NCI-H146 (cell line): ENCODE data around the gene GSTT2.
"Not testable (repeated sequence)": the region's sequence is repeated elsewhere in the genome, so short reads cannot be mapped to it uniquely, and the experiment has no call there.

Source experiments
- DNase-seq: peaks from one replicate; lab custom pipeline; 2025; lab: John Stamatoyannopoulos, UW

GSTT2 gene

GRCh38 chr22:23974345-23974744, 5.6 kb upstream of the GSTT2 start, which contains the start of gene DDT:
TSS of gene DDT (minus strand) at chr22:23974441. CDS start at chr22:23974414, 27 bp downstream.
- DNase-seq, result not testable (repeated sequence)

GRCh38 chr22:23974836-23975352, 5.0 kb upstream of the GSTT2 start:
- DNase-seq, result not testable (repeated sequence)

GRCh38 chr22:23977304-23977703, 2.6 kb upstream of the GSTT2 start:
- not testable (repeated sequence) for DNase-seq

GRCh38 chr22:23980567-23980966, 633 bp downstream of the GSTT2 start:
- DNase-seq, result not testable (repeated sequence)

- peak; percentile 15 for DNase-seq
Measured at GRCh38 chr22:23984430-23984829, 4.5 kb downstream of the GSTT2 start.

- not testable (repeated sequence) for DNase-seq
Measured at GRCh38 chr22:23986089-23986488, 6.2 kb downstream of the GSTT2 start.

GRCh38 chr22:23986538-23987178, 6.7 kb downstream of the GSTT2 start:
- DNase-seq, result not testable (repeated sequence)

DNA sequence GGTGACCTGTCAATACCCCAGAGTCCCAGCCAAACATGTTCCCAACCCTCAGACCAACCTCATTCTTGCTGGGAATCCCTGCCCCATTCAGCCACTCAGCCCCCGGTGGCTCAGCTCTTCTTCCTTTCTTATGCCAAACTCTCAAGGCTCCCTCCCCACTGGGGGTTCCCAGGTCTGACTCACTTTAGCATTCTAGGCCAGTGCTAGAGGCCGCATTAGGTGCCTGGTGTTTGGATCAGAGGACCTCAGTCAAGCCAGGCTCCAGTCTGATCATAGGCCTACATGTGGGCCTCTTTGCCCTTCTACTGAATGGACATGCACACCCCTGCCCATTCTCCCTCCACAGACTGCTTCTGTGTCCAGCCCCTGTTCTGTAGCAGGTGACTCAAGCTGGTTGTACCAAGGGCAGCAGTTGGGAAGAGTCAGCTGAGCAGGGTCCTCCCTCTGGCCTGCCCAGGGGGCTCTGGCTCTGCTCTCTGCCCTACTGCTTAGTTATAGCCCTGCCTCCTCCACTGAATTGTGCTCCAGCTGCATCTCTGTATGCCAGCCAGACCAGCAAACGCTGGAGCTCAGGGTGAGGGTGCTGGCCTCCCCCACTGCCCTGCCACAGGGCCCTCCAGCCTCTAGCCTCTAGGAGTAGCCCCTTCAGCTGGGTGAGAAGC, 9.8 kb downstream of the GSTT2 start:
- not testable (repeated sequence) for DNase-seq

DNA sequence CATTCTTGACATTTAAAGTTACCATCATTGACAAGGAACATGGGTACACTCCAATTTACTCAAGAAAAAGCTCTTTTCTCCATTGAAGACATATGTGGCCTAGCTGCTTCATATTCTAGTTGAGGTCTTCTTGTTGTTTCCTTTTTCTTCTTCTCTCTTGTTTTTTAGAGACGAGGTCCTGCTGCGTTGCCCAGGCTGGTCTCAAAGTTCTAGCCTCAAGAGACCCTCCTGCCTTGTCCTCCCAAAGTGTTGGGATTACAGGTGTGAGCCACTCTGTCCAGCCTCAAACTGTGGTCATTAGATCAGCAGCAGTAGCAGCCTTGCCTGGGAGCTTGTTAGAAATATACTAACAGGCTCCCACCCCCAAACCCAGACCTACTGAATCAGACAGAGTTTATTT, 13.1 kb downstream of the GSTT2 start:
- not testable (repeated sequence) for DNase-seq

DNA sequence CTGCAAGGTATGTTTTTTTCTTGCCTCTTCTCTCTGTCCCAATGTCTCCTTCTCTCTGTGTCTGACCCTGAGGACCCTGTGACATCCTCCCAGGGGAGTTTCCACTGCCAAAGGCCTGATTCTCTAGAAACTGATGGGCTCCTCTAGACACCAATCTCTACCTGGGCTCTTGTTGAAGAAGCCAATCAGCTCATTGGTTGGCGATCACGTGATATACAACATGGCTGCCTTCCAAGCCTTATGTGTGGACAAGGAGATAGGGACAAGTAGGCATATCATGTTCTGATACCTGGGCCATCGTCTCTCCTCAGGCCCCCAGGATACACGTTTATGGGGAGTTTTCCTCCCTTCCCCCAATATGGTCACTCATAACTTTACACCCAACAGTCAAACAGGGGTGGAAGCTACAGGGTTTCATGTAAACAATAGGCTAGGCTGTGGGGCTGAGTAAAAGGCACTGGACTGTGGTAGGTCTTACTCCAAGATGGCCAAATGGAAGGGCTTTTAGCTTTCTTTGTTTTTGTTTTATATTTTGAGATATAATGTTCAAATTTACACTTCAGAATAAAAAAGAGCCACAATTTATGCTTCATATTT, 13.7 kb downstream of the GSTT2 start:
- DNase-seq, result not testable (repeated sequence)

GRCh38 chr22:23997092-23997491, 17.2 kb downstream of the GSTT2 start:
- DNase-seq, result no peak

DNA sequence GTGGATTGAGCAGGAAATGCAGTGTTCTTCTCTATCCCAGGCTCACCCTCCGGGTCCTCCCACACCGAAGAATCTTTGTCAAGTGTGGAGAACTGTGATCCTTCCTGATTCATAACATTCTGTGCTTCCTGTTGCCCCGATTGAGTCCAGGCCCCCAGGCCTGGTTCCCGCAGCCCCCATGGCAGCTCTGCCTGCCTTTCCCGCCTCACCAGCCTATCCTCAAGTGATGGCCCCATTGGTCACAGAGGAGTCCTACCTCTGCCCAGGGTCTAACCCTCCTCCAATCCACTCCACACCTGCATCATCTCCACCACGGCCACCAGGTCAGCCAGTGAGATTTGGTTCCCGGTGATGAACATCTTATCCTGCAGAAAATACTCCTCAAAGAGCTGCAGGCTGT, 19.8 kb downstream of the GSTT2 start:
- not testable (repeated sequence) for DNase-seq

- DNase-seq, result no peak
Measured at GRCh38 chr22:24001314-24001713, 21.4 kb downstream of the GSTT2 start.

DNA sequence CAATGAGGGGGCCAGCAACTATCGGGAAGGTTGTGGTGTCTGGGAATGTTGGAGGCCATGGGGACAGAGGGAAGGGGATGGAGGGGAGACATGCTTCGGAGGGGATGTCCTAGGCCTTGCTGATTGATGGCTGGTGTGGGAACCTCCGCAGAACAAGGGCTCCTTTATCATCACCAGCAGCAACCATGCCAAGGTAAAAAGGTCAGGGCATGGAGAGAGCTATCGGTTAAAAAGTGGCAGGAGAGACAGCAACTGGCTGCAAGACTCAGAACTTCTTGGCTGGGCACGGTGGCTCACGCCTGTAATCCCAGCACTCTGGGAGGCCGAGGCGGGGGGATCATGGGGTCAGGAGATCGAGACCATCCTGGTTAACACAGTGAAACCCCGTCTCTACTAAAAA, 22.3 kb downstream of the GSTT2 start:
- DNase-seq, result no peak

- DNase-seq, result no peak
Measured at GRCh38 chr22:24002851-24003250, 22.9 kb downstream of the GSTT2 start.

- no peak for DNase-seq
Measured at GRCh38 chr22:24003887-24004286, 24.0 kb downstream of the GSTT2 start.

DNA sequence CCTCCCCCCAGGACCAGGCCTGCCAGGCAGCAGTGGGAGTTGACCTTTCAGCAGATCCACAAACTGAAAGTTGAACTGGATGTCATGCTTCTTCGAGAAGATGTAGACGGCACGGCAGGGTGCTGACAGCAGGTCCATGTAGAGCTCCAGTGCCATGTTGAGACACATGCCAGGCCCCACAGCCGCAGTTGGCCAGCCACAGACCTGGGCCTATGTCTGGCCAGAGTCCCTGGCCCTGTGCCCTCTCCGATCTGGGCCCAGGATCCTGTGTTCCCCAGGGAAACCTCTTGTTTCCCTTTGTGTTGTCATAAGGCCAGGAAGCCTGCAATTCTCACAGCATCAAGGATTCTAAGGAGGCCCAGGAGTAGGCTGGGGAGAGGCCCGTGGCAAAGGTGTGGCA, 25.3 kb downstream of the GSTT2 start, which contains the start of gene GSTT4:
GSTT4 (minus strand) TSS at position 253 of the 400 bp plus-strand sequence; CDS start at position 156, 97 bp downstream.
- no peak for DNase-seq

GRCh38 chr22:24006207-24006913, 26.4 kb downstream of the GSTT2 start:
- no peak for DNase-seq

- DNase-seq, result no peak
Measured at GRCh38 chr22:24006914-24007214, 26.9 kb downstream of the GSTT2 start.

- no peak for DNase-seq
Measured at GRCh38 chr22:24007253-24008021, 27.5 kb downstream of the GSTT2 start.

GRCh38 chr22:24008022-24008283, 28.0 kb downstream of the GSTT2 start:
- no peak for DNase-seq
